Measurements from ENCODE around the gene OPHN1. TPM values are rescaled to one million over a fixed set of nuclear protein-coding genes. Genes with fewer than 3 reads are reported as not detected.
A peak's percentile ranks its signal among the peaks of the same experiment; 100 is the strongest.

The OPHN1 gene
- total RNA-seq, 1 donor from 2014 or later = 3.7 TPM

DNA sequence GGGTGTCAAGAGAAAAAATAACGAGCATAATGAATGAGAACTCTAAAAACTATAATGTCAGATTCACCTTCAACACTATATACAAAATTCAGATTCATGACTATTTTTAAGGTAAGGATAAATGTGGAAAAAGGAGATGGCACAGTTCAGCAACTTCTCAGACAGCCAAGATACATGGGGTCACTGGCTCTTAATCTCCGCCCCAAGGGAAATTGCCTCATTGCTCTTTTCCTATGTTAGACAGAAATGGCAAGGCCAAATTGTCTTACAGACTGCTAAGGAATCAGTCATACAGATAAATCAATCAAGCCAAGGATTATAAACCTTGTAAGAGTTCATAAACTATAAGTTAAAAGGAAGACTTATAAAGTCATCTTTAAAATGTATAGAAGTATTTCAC is 183.4 kb downstream of the OPHN1 start:
- Histone ChIP-seq H3K4me1 (ENCODE audit: insufficient read depth, low read length) (no peaks in the 10 kb centered on the region), H3K36me3 (ENCODE audit: insufficient read depth, low read length) (no peaks in the 10 kb centered on the region), H2AFZ (ENCODE audit: low read depth, low read length) (no peak overlapping the region), H4K20me1 (ENCODE audit: insufficient read depth, low read length) (no peaks in the 10 kb centered on the region), H3K79me2 (ENCODE audit: insufficient read depth, low read length) (no peaks in the 10 kb centered on the region), H3K9ac (ENCODE audit: low read length) (no peak overlapping the region), H3K4me3 (ENCODE audit: insufficient read depth, low read depth, low read length) (no peak overlapping the region), H3K27me3 (ENCODE audit: insufficient read depth, low read length) (no peaks in the 10 kb centered on the region), H3K27ac (ENCODE audit: low read depth, low read length) (no peak overlapping the region), H3K9me3 (ENCODE audit: insufficient read depth, low read depth, low read length) (no peaks in the 10 kb centered on the region), H3K4me2 (ENCODE audit: low read length) (no peak overlapping the region)
- Mint-ChIP-seq H3K36me3 (ENCODE audit: low read depth, unreplicated experiment) (no peaks in the 10 kb centered on the region), H3K27ac (ENCODE audit: unreplicated experiment) (no peak overlapping the region), H3K9me3 (ENCODE audit: unreplicated experiment) (no peaks in the 10 kb centered on the region), H3K27me3 (ENCODE audit: low read depth, unreplicated experiment) (no peaks in the 10 kb centered on the region), H3K4me3 (ENCODE audit: unreplicated experiment) (no peak overlapping the region), H3K4me1 (ENCODE audit: low read depth, unreplicated experiment) (no peaks in the 10 kb centered on the region)
- DNase-seq (ENCODE audit: low read depth) = no peak
- TF ChIP-seq, protein P1, sequence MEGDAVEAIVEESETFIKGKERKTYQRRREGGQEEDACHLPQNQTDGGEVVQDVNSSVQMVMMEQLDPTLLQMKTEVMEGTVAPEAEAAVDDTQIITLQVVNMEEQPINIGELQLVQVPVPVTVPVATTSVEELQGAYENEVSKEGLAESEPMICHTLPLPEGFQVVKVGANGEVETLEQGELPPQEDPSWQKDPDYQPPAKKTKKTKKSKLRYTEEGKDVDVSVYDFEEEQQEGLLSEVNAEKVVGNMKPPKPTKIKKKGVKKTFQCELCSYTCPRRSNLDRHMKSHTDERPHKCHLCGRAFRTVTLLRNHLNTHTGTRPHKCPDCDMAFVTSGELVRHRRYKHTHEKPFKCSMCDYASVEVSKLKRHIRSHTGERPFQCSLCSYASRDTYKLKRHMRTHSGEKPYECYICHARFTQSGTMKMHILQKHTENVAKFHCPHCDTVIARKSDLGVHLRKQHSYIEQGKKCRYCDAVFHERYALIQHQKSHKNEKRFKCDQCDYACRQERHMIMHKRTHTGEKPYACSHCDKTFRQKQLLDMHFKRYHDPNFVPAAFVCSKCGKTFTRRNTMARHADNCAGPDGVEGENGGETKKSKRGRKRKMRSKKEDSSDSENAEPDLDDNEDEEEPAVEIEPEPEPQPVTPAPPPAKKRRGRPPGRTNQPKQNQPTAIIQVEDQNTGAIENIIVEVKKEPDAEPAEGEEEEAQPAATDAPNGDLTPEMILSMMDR (IDR thresholded peaks at IDR 0.05; ENCODE audit: insufficient read depth, low read depth, low read length) = no peak
- TF ChIP-seq EZH2 (IDR thresholded peaks at IDR 0.05; ENCODE audit: insufficient read depth, low read length) = no peak
- peak; percentile 37 for FAIRE-seq

DNA sequence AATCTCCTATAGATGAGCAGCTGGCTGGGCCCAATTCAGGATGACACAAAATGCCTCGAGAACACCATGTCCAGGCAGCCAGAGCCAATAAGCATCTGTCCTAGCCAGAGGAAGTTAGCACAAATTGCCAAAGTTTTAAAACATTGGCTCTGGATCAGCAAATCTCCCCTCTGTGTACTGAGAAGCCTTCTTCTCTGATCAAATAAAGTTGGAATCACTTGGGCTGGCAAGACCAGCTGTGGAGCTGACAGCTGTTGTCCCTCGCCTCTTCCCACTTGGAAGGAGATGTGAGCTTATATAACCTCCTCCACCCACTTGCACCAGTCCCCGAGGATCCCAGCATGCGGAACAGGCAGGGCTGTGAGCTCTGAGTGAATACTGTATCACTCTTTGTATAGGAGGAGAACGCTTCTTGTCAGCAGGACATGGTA is 183.9 kb downstream of the OPHN1 start:
- Histone ChIP-seq H3K4me1 (ENCODE audit: insufficient read depth, low read length) (no peaks in the 10 kb centered on the region), H3K79me2 (ENCODE audit: insufficient read depth, low read length) (no peaks in the 10 kb centered on the region), H4K20me1 (ENCODE audit: insufficient read depth, low read length) (no peaks in the 10 kb centered on the region), H3K9me3 (ENCODE audit: insufficient read depth, low read depth, low read length) (no peaks in the 10 kb centered on the region), H3K9ac (ENCODE audit: low read length) (no peak overlapping the region), H3K27ac (ENCODE audit: low read depth, low read length) (no peak overlapping the region), H3K4me2 (ENCODE audit: low read length) (no peak overlapping the region), H3K4me3 (ENCODE audit: insufficient read depth, low read depth, low read length) (no peak overlapping the region), H3K27me3 (ENCODE audit: insufficient read depth, low read length) (no peaks in the 10 kb centered on the region), H3K36me3 (ENCODE audit: insufficient read depth, low read length) (no peaks in the 10 kb centered on the region), H2AFZ (ENCODE audit: low read depth, low read length) (no peak overlapping the region)
- no peaks in the 10 kb centered on the region for H3K9me3 Mint-ChIP-seq (ENCODE audit: unreplicated experiment)
- H3K4me1 Mint-ChIP-seq (ENCODE audit: low read depth, unreplicated experiment) = no peaks in the 10 kb centered on the region
- H3K27me3 Mint-ChIP-seq (ENCODE audit: low read depth, unreplicated experiment) = no peaks in the 10 kb centered on the region
- no peaks in the 10 kb centered on the region for H3K36me3 Mint-ChIP-seq (ENCODE audit: low read depth, unreplicated experiment)
- no peak overlapping the region for H3K4me3 Mint-ChIP-seq (ENCODE audit: unreplicated experiment)
- TF ChIP-seq, protein P1 (IDR thresholded peaks at IDR 0.05; ENCODE audit: insufficient read depth, low read depth, low read length) = no peak
- no peak overlapping the region for H3K27ac Mint-ChIP-seq (ENCODE audit: unreplicated experiment)
- no peak for DNase-seq (ENCODE audit: low read depth)
- FAIRE-seq = no peak

DNA sequence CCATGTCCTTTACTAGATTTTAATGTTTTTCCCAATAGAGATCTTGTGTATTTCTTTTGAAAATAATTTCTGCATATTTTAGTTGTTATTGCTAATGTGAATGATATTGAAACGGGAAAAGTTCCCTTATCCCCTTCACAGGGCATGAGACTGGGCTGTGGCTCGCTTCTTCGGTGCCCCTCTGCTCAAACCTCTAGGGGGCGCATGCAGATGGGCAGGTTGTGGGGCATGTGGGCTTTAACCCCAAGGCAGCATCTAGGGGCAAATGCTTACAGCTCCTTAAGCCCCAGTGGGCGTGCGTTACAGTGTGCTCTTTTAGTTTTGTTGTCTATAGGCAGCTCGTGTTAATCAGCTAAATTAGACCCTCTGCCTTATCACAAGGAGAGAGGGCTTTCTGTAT is 194.7 kb downstream of the OPHN1 start:
- H4K20me1 ChIP-seq (ENCODE audit: insufficient read depth, low read length) = no peaks in the 10 kb centered on the region
- no peaks in the 10 kb centered on the region for H3K27me3 Mint-ChIP-seq (ENCODE audit: low read depth, unreplicated experiment)

More for the DNA sequence above, 194.7 kb downstream of the OPHN1 start:
- H3K4me1 Mint-ChIP-seq (ENCODE audit: low read depth, unreplicated experiment) = peaks cover 2% of the 10 kb centered on the region
- no peak overlapping the region for H3K4me3 Mint-ChIP-seq (ENCODE audit: unreplicated experiment)
- H3K4me1 ChIP-seq (ENCODE audit: insufficient read depth, low read length) = no peaks in the 10 kb centered on the region
- H3K9me3 ChIP-seq (ENCODE audit: insufficient read depth, low read depth, low read length) = no peaks in the 10 kb centered on the region
- H3K9ac ChIP-seq (ENCODE audit: low read length) = no peak overlapping the region
- no peak overlapping the region for H3K4me2 ChIP-seq (ENCODE audit: low read length)
- TF ChIP-seq EZH2 (IDR thresholded peaks at IDR 0.05; ENCODE audit: insufficient read depth, low read length) = no peak
- TF ChIP-seq, protein P1 (IDR thresholded peaks at IDR 0.05; ENCODE audit: insufficient read depth, low read depth, low read length) = no peak
- H3K9me3 Mint-ChIP-seq (ENCODE audit: unreplicated experiment) = no peaks in the 10 kb centered on the region
- H3K36me3 Mint-ChIP-seq (ENCODE audit: low read depth, unreplicated experiment) = no peaks in the 10 kb centered on the region
- FAIRE-seq (no peak), DNase-seq (ENCODE audit: low read depth) (no peak)
- H3K27ac ChIP-seq (ENCODE audit: low read depth, low read length) = no peak overlapping the region
- no peaks in the 10 kb centered on the region for H3K27me3 ChIP-seq (ENCODE audit: insufficient read depth, low read length)
- no peaks in the 10 kb centered on the region for H3K79me2 ChIP-seq (ENCODE audit: insufficient read depth, low read length)
- no peaks in the 10 kb centered on the region for H3K36me3 ChIP-seq (ENCODE audit: insufficient read depth, low read length)
- H3K27ac Mint-ChIP-seq (ENCODE audit: unreplicated experiment) = no peak overlapping the region
- H2AFZ ChIP-seq (ENCODE audit: low read depth, low read length) = no peak overlapping the region
- H3K4me3 ChIP-seq (ENCODE audit: insufficient read depth, low read depth, low read length) = no peak overlapping the region
